ENCODE data around the gene KLHDC8A. TPM values are rescaled to one million over a fixed set of nuclear protein-coding genes. Genes with fewer than 3 reads are reported as not detected.

KLHDC8A gene
- total and polyA plus RNA-seq, 2 of the 4 experiments (the other 2 are of a cell fraction), result not detected

GRCh38 chr1:205323794-205324193 lies 32.9 kb downstream of the KLHDC8A start:
- Histone ChIP-seq H3K4me1 (ENCODE audit: control insufficient read depth, insufficient read depth, low read length) (peaks cover 18% of the 10 kb centered on the region), H2BK5ac (ENCODE audit: low read depth, low read length, poor library complexity, severe bottlenecking) (no peak overlapping the region), H3K36me3 (ENCODE audit: control insufficient read depth, insufficient read depth, low read length) (no peaks in the 10 kb centered on the region; the same call in 1 of the 2 replicates), H2AK9ac (replicated peaks; ENCODE audit: low read depth, low read length, poor library complexity) (no peak overlapping the region), H2BK15ac (ENCODE audit: low read depth, low read length) (peak overlapping the region; percentile 73; the same call in 1 of the 3 replicates), H4K91ac (ENCODE audit: insufficient read depth, low read depth, low read length) (peak overlapping the region; percentile 29), H4K20me1 (ENCODE audit: insufficient read depth, low read length) (peaks cover 23% of the 10 kb centered on the region), H2BK20ac (ENCODE audit: low read depth, low read length) (peak overlapping the region; percentile 8; the same call in 1 of the 2 replicates), H3K56ac (ENCODE audit: extremely low read depth, insufficient read depth, low read length) (no peak overlapping the region), H3K9me3 (ENCODE audit: control insufficient read depth, insufficient read depth, low read length) (no peaks in the 10 kb centered on the region), H3K4me2 (ENCODE audit: low read depth, low read length) (no peak overlapping the region), H2AFZ (replicated peaks; ENCODE audit: low read length, poor library complexity) (no peak overlapping the region), H2AK5ac (ENCODE audit: low read depth, low read length) (no peak overlapping the region; the same call in 1 of the 2 replicates), H4K5ac (ENCODE audit: low read depth, low read length) (no peak overlapping the region), H3K4ac (ENCODE audit: low read depth, low read length) (peak overlapping the region; percentile 40; the same call in 1 of the 2 replicates), H3K18ac (ENCODE audit: low read depth, low read length) (no peak overlapping the region), H3K23ac (ENCODE audit: low read depth, low read length) (0 out of 2 replicates have a peak overlapping the region, but pooled peaks have one; percentile 44), H3K27me3 (ENCODE audit: control insufficient read depth, insufficient read depth, low read length) (no peaks in the 10 kb centered on the region), H3K4me3 (ENCODE audit: insufficient read depth, low read depth, low read length) (no peak overlapping the region), H3K9me1 (ENCODE audit: insufficient read depth, low read length) (peaks cover 15% of the 10 kb centered on the region), H3K14ac (replicated peaks; ENCODE audit: low read depth, low read length) (no peak overlapping the region), H4K8ac (ENCODE audit: low read depth in 2 of 2, low read length in 2 of 2) (no peak overlapping the region), H3K79me1 (ENCODE audit: low read depth in 1 of 2, low read length in 2 of 2) (peaks cover 5 to 37% of the 10 kb centered on the region in 2 experiments; a peak in 3 of 4 replicates), H2BK120ac (ENCODE audit: low read depth, low read length) (peak overlapping the region; percentile 25; the same call in 1 of the 2 replicates), H3K9ac (ENCODE audit: low read depth, low read length) (no peak overlapping the region), H3K27ac (ENCODE audit: insufficient read depth, low read length) (no peak overlapping the region)
- intact Hi-C loops (cut with micrococcal nuclease), result loop anchor here (2.0 to 10.0 kb wide), 2 partner anchors 149 to 335 kb away; no protein-coding TSS in a partner anchor
- ATAC-seq (ENCODE audit: low read depth) (no peak), DNase-seq (no peak)
- dilution Hi-C loops (cut with HindIII; ENCODE audit: low sequenced_read_pairs, unreplicated experiment), result no loop called here
- no TSS peak for BruUV-seq (replicated peaks)
- no peak for TF ChIP-seq SMC3 (IDR thresholded peaks at IDR 0.05; ENCODE audit: low read depth, low read length)
- CTCF ChIA-PET, result interaction anchor here (0.6 to 4.7 kb wide), 4 partner anchors 39 to 67 kb away, joined by 5 to 126 read pairs (median 22); no protein-coding TSS in a partner anchor
- in situ Hi-C loops (cut with MboI; ENCODE audit: low sequenced_read_pairs), result loop anchor here (5.0 kb wide), 1 partner anchor 46 kb away; no protein-coding TSS in a partner anchor
- POLR2A ChIA-PET (ENCODE audit: unreplicated experiment), result no interaction called here
- no CpG with 5 or more reads among the region's 6 CpGs for WGBS, 2 experiments (ENCODE audit: extremely low coverage in 2 of 2, insufficient read length in 1 of 2)

All from IMR-90 (cell line).